ENCODE results near the gene FAAP24. TPM values are rescaled to one million over a fixed set of nuclear protein-coding genes. Genes with fewer than 3 reads are reported as not detected.

The FAAP24 gene
- total RNA-seq, 1 experiment from 2014 or later, result 22.0 TPM

Other genes starting within 250 kb of the FAAP24 start
- 0.52 TPM in 1 of 2 replicates, not detected in the other for gene SLC7A9, start 102.5 kb upstream of the FAAP24 start, total RNA-seq (2014; rRNA removed; shearing (Covaris generic); ENCODE audit: low replicate concordance)
- gene CEP89, start 284 bp upstream of the FAAP24 start, total RNA-seq (2014; rRNA removed; shearing (Covaris generic); ENCODE audit: low replicate concordance), result 22.3 and 26.1 TPM in 2 replicates
- gene RHPN2, start 92.6 kb downstream of the FAAP24 start, total RNA-seq (2014; rRNA removed; shearing (Covaris generic); ENCODE audit: low replicate concordance), result 92.1 and 98.3 TPM in 2 replicates
- 4.5 and 5.4 TPM in 2 replicates for gene GPATCH1, start 108.9 kb downstream of the FAAP24 start, total RNA-seq (2014; rRNA removed; shearing (Covaris generic); ENCODE audit: low replicate concordance)
- not detected in 2 replicates for gene WDR88, start 159.9 kb downstream of the FAAP24 start, total RNA-seq (2014; rRNA removed; shearing (Covaris generic); ENCODE audit: low replicate concordance)
- gene LRP3, start 222.1 kb downstream of the FAAP24 start, total RNA-seq (2014; rRNA removed; shearing (Covaris generic); ENCODE audit: low replicate concordance), result 53.6 and 60.5 TPM in 2 replicates